Peyer's patch (tissue), 4 donors: ENCODE data around the gene PRKCH. TPM values are rescaled to one million over a fixed set of nuclear protein-coding genes. Genes with fewer than 3 reads are reported as not detected.
"Not testable (repeated sequence)": the region's sequence is repeated elsewhere in the genome, so short reads cannot be mapped to it uniquely, and the experiment has no call there.

Source experiments
- DNase-seq, 3 donors: peaks; one replicate each; pipeline ENCODE4 v3.0.0-alpha.2; 2017 to 2019
- H3K27ac ChIP-seq, 4 donors: fragments of 200-600 bp; sonication (generic); one replicate each; pipeline ENCODE4 v1.5.1; 2016 to 2019
- H3K27me3 ChIP-seq, 2 donors: fragments of 200-600 bp; sonication (generic); one replicate each; pipeline ENCODE4 v1.5.1; 2019
- H3K36me3 ChIP-seq, 3 donors: fragments of 200-600 bp; sonication (generic); one replicate each; pipeline ENCODE4 v1.5.1; 2016 to 2019
- H3K4me1 ChIP-seq, 4 donors: fragments of 200-600 bp; sonication (generic); one replicate each; pipeline ENCODE4 v1.5.1; 2016 to 2019
- H3K4me3 ChIP-seq, 4 donors: fragments of 200-600 bp; sonication (generic); 1 replicate in 3 of 4; 2 replicates in 1 of 4; pipeline ENCODE4 v1.5.1; 2016 to 2019; ENCODE audit warnings: mild to moderate bottlenecking in 1 of 4
- H3K9me3 ChIP-seq, 4 donors: fragments of 200-600 bp; sonication (generic); one replicate each; pipeline ENCODE4 v1.5.1; 2016 to 2019; ENCODE audit warnings: mild to moderate bottlenecking in 1 of 4
- CTCF ChIP-seq, 6 experiments: fragments of 450-650 bp in 4 of 6; fragments of 200-600 bp in 2 of 6; sonication (generic) in 1 of 6; IDR thresholded peaks; one replicate each; pipeline ENCODE4 v1.5.1; 2017 to 2019; ENCODE audit warnings: antibody characterized with exemption in 6 of 6, mild to moderate bottlenecking in 3 of 6, moderate library complexity in 1 of 6
- POLR2A ChIP-seq, 2 donors: fragments of 450-650 bp; IDR thresholded peaks; one replicate each; pipeline ENCODE4 v1.5.1; 2017; ENCODE audit warnings: antibody characterized with exemption in 2 of 2, mild to moderate bottlenecking in 2 of 2, moderate library complexity in 2 of 2
- total RNA-seq, 4 donors: library from RNA; depleted of rRNA; stranded (reverse); fragments of >200 nt; gene quantifications; one replicate each; pipeline ENCODE4 v1.1.0, GENCODE V29; 2016

The PRKCH gene
- total RNA-seq, 4 donors from 2014 or later = 32.5 to 64.2 (median 53.0) TPM

GRCh38 chr14:61406675-61407074 lies 85.3 kb downstream of the PRKCH start:
- Histone ChIP-seq H3K4me1 (no peaks in the 10 kb centered on the region), H3K27me3 (no peaks in the 10 kb centered on the region), H3K9me3 (no peaks in the 10 kb centered on the region), H3K27ac (no peak overlapping the region), H3K4me3 (no peak overlapping the region), H3K36me3 (no peaks in the 10 kb centered on the region)
- TF ChIP-seq POLR2A (IDR thresholded peaks at IDR 0.05) (no peak), CTCF (IDR thresholded peaks at IDR 0.05) (no peak)
- DNase-seq = no peak

DNA sequence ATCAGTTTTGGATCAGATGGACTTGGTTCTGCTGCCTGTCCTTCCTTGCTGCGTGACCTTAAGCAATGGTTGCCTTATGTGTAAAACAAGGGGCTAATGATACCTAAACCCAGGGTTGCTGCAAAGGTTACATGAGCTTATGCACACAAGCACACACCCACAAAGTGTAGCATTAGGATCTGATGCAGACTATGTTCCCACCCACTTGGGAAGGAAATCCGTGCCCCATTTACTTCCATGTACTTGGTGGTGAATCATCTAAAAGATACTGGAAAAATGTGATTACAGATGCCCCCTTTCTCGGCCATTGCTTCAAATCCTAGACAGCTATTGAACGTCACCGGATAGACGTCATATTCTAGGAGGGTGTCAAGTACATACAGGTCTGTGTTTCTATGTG lies 87.1 kb downstream of the PRKCH start:
- no peak overlapping the region for H3K27ac ChIP-seq
- no peak for DNase-seq
- H3K4me3 ChIP-seq = no peak overlapping the region
- no peaks in the 10 kb centered on the region for H3K4me1 ChIP-seq
- no peaks in the 10 kb centered on the region for H3K27me3 ChIP-seq
- no peak for TF ChIP-seq POLR2A (IDR thresholded peaks at IDR 0.05)
- no peak for TF ChIP-seq CTCF (IDR thresholded peaks at IDR 0.05)
- no peaks in the 10 kb centered on the region for H3K9me3 ChIP-seq
- no peaks in the 10 kb centered on the region for H3K36me3 ChIP-seq

- Histone ChIP-seq H3K27ac (no peak overlapping the region), H3K4me3 (no peak overlapping the region), H3K4me1 (no peaks in the 10 kb centered on the region), H3K36me3 (no peaks in the 10 kb centered on the region), H3K9me3 (no peaks in the 10 kb centered on the region), H3K27me3 (no peaks in the 10 kb centered on the region)
- no peak for DNase-seq
- TF ChIP-seq CTCF (IDR thresholded peaks at IDR 0.05) (no peak), POLR2A (IDR thresholded peaks at IDR 0.05) (no peak)
These were observed 88.4 kb downstream of the PRKCH start for GRCh38 chr14:61409782-61410181.

DNA sequence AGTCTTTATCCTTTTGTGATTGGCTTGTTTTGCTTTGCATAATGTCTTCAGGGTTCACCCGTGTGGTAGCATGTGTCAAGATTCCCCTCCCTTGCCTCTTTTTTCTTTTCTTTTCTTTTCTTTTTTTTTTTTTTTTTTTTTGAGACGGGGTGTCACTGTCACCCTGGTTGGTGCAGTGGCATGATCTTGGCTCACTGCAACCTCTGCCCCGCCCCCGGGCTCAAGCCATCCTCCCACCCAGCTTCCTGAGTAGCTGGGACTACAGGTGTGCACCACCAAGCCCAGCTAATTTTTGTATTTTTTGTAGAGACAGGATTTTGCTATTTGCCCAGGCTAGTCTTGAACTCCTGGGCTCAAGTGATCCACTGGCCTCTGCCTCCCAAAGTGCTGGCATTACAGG lies 94.6 kb downstream of the PRKCH start:
- DNase-seq, H3K4me1 ChIP-seq, H3K27me3 ChIP-seq, H3K4me3 ChIP-seq, H3K36me3 ChIP-seq, H3K9me3 ChIP-seq, H3K27ac ChIP-seq: not testable (repeated sequence)

- DNase-seq = no peak
- peaks cover 0 to 8% (median 3%) of the 10 kb centered on the region in 4 donors for H3K4me1 ChIP-seq
- TF ChIP-seq POLR2A (IDR thresholded peaks at IDR 0.05) = no peak
- no peak for TF ChIP-seq CTCF (IDR thresholded peaks at IDR 0.05)
- no peak overlapping the region for H3K4me3 ChIP-seq
- H3K27me3 ChIP-seq = no peaks in the 10 kb centered on the region
- H3K27ac ChIP-seq = no peak overlapping the region
- no peaks in the 10 kb centered on the region for H3K9me3 ChIP-seq
- no peaks in the 10 kb centered on the region for H3K36me3 ChIP-seq
These were observed 95.2 kb downstream of the PRKCH start for GRCh38 chr14:61416591-61416990.

GRCh38 chr14:61417141-61417540 lies 95.8 kb downstream of the PRKCH start:
- no peaks in the 10 kb centered on the region for H3K36me3 ChIP-seq
- no peaks in the 10 kb centered on the region for H3K27me3 ChIP-seq
- no peak for DNase-seq
- no peak for TF ChIP-seq POLR2A (IDR thresholded peaks at IDR 0.05)
- TF ChIP-seq CTCF (IDR thresholded peaks at IDR 0.05) = no peak
- H3K9me3 ChIP-seq = no peaks in the 10 kb centered on the region
- H3K4me3 ChIP-seq = no peak overlapping the region
- peaks cover 0 to 8% (median 3%) of the 10 kb centered on the region in 4 donors for H3K4me1 ChIP-seq
- no peak overlapping the region for H3K27ac ChIP-seq
